Skin epidermis (tissue), 12 donors: Measurements from ENCODE around the gene TLCD1.

Source experiments
- H3K27ac ChIP-seq, 21 experiments: fragments of 200-600 bp; sonication (generic) in 11 of 21; one replicate each; pipeline ENCODE4 v1.5.0; 2020; ENCODE audit warnings: mild to moderate bottlenecking in 3 of 21, inconsistent platforms in 2 of 21, moderate library complexity in 2 of 21
- H3K4me3 ChIP-seq, 7 experiments: fragments of 200-600 bp; sonication (generic) in 2 of 7; one replicate each; pipeline ENCODE4 v1.5.0; 2020; ENCODE audit warnings: inconsistent platforms in 2 of 7, mild to moderate bottlenecking in 2 of 7, moderate library complexity in 1 of 7

Gene TLCD1

GRCh38 chr17:28703552-28704218 lies 22.3 kb downstream of the TLCD1 start:
- Histone ChIP-seq H3K27ac (no peak overlapping the region), H3K4me3 (no peak overlapping the region)

GRCh38 chr17:28702752-28703150 lies 23.3 kb downstream of the TLCD1 start:
- no peak overlapping the region for H3K4me3 ChIP-seq
- H3K27ac ChIP-seq = no peak overlapping the region

GRCh38 chr17:28702026-28702751 lies 23.8 kb downstream of the TLCD1 start:
- no peak overlapping the region for H3K4me3 ChIP-seq
- no peak overlapping the region for H3K27ac ChIP-seq

DNA sequence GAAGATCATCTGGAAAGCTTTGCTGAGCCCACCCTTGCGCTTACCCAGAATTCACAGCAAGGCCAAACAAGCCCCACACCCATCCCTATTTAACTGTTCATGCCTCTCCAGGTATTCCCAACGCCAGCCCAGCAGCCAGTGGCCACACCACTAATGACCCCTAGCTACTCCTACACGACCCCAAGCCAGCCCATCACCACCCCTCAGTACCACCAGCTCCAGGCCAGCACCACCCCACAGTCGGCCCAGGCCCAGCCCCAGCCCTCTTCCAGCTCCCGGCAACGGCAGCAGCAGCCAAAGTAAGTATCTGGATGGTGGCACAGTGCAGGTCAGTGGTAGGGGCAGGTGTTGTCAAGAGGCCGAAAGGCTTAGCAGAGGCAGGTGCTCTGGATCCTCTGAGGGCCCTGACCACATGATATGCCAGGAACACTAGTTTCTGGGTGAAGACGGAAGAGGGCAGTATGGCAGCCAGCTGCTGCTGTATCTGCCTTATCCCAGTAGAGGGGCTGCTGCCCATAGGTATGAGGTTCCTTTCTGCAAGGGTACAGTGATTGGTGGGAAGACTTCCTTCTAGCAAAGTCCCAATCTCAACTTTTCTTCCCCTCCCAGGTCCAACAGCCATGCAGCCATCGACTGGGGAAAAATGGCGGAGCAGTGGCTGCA lies 25.1 kb downstream of the TLCD1 start:
- H3K27ac ChIP-seq = no peak overlapping the region
- no peak overlapping the region for H3K4me3 ChIP-seq

DNA sequence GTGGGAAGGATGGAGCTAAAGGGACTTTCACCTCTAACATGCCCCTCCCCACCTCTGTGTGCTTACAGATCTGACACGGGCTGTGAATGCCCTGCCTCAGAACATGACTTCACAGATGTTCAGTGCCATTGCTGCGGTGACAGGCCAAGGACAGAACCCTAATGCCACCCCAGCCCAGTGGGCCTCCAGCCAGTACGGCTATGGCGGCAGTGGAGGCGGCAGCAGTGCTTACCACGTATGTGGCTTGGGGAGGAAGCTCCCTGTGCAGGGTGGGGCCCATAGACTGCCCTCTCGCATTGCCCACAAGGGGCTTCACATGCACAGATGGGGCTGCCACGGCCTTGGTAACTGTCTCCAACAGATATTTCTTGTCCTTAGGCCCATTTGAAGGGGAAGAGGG lies 25.8 kb downstream of the TLCD1 start:
- Histone ChIP-seq H3K4me3 (no peak overlapping the region), H3K27ac (no peak overlapping the region)

DNA sequence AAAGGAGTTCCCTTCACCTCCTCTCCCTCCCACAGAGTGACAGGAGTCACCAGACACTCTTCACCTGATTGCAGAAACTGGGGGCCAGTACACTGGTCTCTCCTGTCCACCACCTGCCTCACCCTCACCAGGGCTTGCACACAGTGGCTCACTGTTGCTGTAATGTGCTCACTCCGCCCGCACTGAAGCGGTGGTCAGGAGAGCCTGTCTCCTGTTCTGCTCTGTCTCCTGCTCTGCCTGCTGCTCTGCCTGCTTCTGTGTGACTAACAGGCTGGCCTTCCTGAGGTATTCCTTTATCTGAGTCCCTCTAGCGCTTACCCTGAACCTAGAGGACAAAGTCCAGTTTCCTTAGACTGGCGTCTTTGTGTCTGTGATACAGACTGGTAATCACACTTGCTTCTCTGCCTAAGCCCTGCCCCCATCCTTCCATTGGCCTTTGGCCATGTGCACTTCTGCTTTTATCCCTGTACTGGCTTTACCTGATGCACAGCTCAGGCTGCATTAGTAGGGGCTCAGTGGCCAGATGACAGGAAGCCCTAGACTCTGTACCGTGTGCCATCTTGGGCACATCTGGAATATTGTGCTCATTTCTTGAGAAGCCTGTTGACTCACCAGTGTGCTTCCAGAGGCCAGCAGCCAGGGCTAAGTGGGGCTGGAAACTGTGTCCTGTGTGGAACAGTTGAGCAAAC lies 27.6 kb downstream of the TLCD1 start:
- H3K27ac ChIP-seq = no peak overlapping the region
- H3K4me3 ChIP-seq = no peak overlapping the region

DNA sequence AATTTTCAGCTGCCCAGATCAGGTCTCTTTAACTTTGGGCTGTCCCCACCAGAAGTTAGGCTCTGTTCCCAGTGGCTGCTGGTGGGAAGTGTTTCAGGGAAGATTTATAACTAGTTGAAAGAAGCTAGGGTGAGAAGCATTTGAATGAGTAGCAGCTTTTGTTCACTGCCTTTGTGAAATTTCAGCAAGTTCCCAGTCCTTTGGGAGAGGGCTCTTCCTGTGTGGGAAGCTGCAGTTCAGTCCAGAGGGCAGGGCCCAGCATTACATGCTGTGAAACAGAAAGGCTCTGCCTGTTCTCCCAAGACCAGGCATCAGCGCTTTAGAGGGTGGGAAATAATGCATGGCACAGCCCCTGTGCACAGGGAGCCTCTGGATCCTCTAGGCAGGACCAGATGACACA lies 32.2 kb downstream of the TLCD1 start:
- no peak overlapping the region for H3K27ac ChIP-seq

DNA sequence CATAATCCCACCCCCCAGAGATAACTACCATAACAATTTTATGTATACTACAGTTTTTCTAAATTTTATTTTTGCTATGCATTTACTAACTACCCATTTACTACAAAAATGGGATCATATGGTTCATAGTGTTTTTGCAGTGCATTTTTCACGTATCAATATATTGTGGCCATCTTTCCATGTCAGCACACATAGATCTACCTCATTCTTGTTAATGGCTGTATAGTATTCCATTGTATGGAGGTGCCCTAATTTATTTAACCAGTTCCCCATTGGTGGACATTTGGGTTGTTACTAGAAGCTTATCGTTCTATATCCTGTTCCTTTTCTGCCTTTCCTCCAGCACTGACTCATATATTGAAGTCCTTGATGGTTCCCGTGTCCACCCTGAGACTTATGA lies 37.0 kb downstream of the TLCD1 start:
- no peak overlapping the region for H3K27ac ChIP-seq

More for the DNA sequence above, 32.2 kb downstream of the TLCD1 start:
- H3K4me3 ChIP-seq = no peak overlapping the region

DNA sequence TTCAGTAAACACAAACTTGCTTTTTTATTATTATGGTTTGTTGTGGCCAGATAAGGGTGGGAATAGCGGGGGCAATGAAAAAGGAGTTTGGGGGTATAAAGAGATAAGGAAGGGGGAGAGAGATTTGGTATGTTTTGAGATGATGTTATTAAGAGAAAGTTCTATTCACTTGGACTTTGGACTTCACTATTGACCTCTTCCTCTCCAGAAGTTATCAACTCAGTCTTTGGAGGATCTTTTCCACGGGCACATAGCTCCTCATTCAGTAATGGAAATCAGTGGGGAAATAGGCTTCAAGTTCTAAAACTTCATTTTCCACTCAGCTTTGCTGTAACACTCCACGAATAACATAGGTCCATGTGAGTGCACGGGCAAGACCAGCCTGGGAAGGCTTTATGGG lies 37.6 kb downstream of the TLCD1 start:
- H3K27ac ChIP-seq = no peak overlapping the region
- no peak overlapping the region for H3K4me3 ChIP-seq

More for the DNA sequence above, 37.0 kb downstream of the TLCD1 start:
- no peak overlapping the region for H3K4me3 ChIP-seq

DNA sequence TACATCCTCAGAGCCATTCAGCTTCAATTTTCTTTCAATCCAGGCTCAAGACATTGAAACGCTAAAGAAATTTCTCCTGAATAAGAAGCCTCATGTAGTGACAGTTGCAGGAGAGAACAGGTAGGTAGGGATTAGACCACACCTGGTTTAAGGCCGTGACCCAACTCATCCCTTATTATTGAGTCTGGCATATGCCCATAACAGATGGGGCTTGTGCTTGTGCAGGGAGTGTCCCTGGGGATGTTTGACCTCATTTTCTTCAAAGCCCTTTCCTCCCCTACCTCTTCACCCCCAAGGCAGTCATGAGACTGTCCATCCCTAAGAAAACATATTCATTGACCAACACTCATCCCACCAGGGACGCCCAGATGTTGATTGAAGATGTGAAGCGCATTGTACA lies 39.7 kb downstream of the TLCD1 start:
- Histone ChIP-seq H3K4me3 (no peak overlapping the region), H3K27ac (no peak overlapping the region)

DNA sequence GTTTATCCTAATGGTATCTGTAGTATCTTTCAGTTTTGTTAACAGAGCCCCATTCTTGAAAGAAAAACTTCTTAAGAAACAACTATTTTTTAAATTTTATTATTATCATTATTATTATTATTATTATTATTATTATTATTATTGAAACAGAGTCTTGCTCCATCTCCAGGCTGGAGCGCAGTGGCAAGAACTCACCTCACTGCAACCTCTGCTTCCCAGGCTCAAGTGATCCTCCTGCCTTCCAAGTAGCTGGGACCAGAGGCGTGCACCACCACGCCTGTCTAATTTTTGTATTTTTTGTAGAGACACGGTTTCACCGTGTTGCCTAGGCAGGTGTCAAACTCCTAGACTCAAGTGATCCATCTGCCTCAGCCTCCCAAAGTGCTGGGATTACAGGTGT lies 40.7 kb downstream of the TLCD1 start:
- H3K4me3 ChIP-seq = no peak overlapping the region
- no peak overlapping the region for H3K27ac ChIP-seq

GRCh38 chr17:28684963-28685362 lies 41.1 kb downstream of the TLCD1 start:
- H3K4me3 ChIP-seq = no peak overlapping the region
- H3K27ac ChIP-seq = no peak overlapping the region

DNA sequence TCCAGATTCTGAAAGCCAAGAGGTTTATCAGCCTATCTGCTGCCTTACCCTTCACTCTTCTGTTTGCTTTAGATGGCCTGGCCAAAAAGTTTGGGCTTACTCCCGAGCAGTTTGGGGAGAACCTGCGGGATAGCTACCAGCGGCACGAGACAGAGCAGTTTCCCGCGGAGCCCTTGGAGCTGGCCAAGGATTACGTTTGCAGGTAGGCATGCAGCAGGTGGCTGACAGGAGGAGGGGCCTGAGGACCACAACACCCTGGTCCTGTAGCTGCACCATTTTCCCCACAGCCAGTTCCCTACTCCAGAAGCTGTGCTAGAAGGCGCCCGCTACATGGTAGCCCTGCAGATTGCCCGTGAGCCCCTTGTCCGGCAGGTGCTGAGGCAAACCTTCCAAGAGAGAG lies 43.4 kb downstream of the TLCD1 start:
- Histone ChIP-seq H3K27ac (no peak overlapping the region), H3K4me3 (no peak overlapping the region)

- no peak overlapping the region for H3K27ac ChIP-seq
- H3K4me3 ChIP-seq = no peak overlapping the region
Measured at GRCh38 chr17:28675980-28676379, 50.1 kb downstream of the TLCD1 start.

DNA sequence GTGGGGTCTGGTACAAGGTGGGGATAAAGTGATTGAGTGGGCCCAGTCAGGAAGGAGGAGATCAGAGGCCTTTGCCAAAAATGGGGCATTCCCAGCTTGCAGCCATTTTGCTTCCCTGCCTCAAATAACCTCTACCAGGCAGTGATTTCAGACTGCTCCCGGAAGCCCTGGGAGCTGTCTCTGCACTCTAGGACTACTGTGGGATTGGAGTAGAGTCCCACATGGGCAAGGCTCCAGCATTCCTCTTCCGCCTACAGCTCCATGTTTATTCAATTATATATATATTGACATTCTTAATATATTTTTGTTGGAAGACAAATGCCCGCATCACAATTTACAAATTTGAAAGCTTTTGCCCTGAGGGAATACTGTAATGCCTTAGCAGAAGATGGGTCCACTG lies 50.5 kb downstream of the TLCD1 start:
- Histone ChIP-seq H3K4me3 (no peak overlapping the region), H3K27ac (no peak overlapping the region)
